Astrocyte of the hippocampus (primary cell): ENCODE data around the gene KERA.
A peak's percentile ranks its signal among the peaks of the same experiment; 100 is the strongest.

Experiments used
- DNase-seq: peaks from one replicate; pipeline ENCODE4 v3.0.0; 2011; ENCODE audit warnings: low read depth, low spot score

KERA gene

DNA sequence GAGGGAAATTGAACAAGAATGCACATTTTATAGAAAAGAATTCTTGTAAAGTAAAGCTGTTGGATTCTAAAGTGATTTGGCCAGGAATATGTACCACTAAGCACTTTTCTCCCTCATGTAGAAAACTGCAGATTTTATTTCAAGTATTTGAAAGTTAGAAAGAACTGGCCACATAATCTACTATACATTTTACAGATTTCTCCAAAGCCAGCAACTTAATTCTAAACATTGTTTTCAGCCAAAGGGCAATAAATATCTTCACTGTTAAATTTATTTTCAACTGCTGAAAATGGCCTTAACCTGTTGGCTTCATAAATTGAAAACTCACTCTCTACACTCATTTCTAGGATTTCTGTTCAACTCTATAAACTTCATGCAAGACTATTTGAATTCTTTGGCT lies 15.6 kb upstream of the KERA start:
- no peak for DNase-seq

DNA sequence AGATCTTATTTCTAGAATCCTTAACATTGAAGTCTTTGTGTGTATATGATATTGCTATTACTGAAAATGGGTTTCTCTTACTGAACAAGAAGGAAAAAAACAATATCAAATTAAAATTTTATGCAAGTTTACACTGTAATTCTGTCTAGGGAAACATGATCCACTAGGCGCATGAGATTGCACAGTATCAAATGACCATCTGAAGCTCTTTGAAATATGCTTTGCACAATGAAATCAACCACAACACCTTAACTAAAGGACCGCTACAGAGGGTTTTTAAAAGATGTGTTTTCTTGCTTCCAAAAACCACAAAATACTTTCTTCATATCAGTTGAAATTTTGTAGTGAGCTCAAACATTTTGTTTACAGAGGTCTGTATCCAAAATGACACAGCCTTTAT lies 15.1 kb upstream of the KERA start:
- DNase-seq: no peak

DNA sequence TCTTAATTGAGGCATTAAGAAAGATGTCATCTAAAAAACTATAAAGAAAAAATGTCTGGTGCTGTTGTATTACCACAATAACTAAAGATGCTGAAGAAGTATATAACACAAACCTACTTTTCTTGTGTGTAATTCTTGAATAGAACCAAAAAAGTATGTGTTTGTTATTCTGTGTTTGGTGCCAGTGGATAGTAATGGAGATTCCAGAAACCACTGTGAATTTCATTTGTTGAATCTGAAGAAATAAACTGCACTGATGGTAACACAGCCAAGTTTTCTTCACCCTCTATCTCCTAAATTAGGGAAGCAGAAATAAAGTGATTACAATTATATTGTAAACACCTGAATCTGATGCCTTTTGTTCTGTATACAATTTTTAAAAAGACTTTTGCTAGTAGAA lies 13.1 kb upstream of the KERA start:
- no peak for DNase-seq

DNA sequence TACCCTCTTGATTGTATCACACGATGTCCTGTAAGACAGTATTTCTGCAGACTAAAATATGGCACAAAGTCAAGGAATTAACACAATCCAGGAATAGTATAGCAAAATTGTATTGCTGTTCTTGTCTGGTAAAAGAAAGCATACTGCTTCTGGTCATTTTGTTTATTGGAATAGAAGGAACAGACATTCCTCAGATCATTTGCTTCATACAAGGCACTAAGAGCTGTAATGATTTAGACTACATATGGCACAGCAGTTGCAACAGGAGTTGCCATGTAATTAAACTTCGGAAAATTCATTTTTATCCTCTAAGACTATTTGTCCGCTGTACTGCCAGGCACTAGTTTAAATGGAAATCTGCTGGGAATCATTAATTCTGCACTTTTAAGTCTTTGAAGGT lies 7.6 kb upstream of the KERA start:
- no peak for DNase-seq

DNA sequence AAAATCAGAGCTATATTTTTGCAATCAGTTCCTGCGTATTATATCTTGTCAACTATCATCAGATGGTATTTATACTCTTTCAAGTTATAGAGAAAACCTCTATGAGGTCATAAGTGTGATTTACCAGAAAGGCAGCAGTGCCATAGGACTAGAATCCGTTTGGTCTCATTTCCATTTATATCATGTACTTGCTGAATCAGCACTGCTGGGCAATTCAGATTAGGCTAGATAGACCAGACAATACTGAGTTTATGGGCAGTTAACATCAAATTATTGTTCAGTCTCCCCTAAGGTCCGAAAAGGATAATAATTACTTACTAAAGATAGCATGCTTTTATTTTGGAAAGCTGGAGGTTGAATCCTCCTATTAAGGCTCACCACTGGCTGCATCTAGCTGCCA lies 6.8 kb upstream of the KERA start:
- DNase-seq: no peak

DNA sequence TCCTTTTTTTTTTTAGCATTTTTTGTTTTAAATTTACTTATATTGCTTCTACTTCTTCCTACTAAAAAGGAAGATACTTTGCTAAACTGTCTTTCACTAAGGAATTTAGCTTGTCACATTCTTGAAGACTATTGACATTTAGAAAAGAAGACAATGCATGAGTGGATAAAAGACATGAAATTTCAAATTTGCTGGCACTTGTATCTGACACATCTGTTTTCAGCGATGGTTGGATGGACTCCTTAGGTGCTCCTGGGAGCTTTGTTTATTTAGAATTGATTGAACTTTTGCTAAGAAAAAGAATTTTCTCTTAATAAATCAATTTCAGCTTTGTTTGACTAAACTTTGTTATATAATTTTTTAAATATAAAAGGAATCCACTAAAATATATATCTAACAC lies 3.3 kb upstream of the KERA start:
- no peak for DNase-seq

DNA sequence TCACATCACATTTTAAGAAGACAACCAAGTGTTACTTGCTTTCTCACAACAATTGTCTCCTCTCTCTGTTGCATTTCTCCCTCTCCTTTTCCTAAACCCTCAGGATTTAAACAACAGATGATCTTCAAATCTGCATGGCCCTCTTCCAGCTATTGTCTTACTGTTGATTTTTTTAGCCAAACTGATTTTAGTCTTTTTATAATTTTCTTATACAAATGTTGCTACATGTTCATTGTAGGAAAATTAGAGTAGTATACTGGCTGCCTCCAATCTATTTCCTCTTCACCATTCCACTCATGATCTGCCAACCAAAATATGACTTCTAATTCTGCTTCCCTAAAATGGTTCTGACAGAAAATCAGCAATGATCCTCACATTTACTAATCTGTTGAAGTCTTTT lies 1.4 kb upstream of the KERA start:
- DNase-seq: no peak

DNA sequence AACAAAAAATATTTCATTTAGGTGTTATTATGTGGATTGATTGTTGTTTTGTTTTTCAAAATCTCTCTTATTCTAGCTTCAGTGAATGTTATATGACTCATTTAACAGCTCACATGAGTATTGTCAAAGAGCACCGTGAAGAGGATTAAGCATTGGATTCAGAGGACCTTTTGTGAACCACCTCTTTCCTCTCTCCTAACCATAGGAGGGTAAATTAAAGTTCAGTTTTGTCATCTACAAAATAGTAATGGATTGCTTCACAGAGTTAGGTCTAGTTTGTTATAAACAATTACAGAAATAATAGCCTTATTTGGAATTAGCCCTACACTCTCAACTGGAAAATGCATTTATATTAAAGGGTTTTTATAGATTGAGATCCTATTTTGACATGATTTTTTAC lies 962 bp upstream of the KERA start:
- DNase-seq: no peak

DNA sequence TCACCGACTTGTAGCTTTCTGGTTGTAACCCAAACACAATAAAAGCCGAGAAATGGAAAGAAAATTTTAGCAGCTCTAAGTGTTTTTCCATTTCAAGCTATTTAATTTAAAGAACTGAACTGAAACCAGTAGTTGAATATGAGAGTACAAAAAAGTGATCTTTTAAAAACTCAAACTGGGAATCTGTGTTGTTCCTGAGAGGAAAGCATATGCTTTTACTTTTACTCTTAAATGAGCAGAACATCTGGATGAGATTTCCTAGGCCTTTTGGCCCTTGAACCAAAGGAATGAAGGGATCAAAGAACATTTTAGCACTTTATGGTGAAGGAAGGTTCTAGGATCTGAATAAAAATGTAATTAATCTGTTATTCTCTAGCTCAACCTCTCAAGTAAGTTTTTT lies 1.3 kb downstream of the KERA start:
- no peak for DNase-seq

DNA sequence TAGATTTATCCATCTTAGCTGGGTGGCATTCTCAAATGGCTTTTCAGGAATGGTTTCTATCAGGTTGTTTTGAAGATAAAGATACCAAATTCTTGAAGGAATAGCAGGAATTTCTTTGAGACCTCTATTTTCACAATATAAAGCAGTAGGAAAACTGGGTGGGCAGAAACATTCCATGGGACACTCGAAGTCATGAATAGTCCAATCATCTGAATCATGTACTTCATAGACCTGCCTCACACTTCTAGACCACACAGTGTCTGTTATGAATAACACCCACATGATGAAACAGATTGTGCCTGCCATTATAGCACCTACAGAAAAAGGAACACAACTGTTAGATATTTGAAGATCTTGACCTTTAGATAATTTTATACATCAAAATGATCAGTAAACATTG lies 1.8 kb downstream of the KERA start:
- DNase-seq: no peak

DNA sequence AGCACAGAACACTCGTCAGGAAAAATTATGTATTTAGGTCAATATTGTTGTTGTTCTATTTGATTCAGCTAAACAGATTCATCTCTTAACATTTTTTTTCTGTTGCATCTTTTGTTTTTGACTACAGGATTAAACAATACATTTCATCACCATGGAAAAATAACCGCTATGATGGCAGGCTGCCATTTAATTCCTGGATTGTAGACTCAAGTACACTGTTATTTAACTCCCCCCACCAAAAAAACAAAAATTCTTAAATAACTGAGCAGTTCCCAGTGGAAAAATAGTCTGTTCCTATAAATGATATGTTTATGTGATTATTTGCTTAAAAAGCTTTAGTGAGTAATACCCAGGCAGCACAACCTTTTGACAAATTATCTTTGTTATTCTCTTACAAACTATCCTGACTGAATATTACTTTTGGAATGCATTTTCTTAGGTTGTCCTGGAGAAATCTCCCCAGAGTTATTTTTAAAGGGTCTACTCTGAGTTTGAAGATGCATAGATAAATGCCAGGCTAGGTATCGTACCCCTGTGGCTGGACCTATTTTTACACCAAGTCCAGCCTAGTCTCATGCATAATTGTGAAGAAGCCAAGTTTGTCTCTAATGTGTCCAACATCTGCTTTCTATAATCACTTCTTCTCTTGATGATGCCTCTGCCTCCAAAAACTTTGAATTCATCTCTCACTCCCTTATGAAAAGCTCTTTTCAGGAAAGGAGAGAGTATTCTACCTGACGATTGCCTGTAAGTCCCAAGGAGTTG lies 3.7 kb downstream of the KERA start:
- peak; percentile 88 for DNase-seq

DNA sequence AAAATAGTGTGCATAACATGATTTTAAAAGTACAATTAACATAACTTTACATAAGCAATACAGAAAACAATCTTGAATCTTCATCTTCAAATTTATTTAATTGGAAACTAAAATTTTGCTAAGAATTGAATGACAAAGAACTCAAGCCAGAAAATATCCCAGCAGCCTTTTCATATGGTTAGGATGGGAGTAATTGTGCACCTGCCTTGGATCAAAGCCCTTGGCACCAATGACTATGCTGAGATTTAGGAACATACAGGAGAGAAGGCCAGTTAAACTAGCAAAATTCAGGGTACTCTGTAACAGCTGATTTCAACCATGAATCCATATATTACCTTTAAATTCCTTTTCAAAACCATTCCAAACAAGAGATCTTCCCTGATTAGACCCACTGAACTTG lies 5.8 kb downstream of the KERA start:
- DNase-seq: no peak

DNA sequence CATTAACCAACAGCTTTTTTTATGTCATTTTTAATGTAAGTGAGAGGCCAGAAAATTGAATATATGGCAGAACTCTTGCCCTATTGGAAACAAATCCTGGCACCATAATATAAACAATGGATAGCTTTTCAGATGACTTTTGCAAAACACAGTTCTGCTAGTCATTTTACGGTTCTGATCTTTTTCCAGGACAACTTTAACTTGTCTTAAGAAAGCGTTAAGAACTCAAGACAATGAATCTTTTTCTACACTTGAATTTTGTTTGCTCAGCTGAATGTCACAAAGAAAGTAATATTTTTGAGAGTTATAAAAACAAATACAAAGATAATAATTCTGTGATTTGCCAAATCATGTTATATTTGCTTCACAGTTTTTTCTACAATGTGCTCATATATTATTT lies 13.2 kb downstream of the KERA start:
- no peak for DNase-seq

DNA sequence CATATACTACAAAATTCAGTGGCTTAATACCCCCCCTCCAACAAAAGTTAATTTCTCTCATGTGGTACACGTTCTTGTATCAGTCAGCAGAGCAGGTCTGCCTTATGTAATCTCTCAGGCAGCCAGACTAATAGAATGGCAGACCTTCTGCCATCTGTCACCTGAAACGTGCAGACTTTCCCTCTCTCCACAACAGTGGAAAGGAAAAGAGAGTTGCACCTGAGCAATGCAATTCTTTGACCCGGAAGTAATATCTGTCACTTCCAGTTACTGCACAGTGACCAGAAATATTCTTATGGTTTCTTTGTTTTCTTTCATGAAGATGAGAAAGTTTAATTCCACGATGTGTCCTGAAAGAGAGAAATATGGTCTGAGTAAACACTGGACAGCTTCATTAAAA lies 14.4 kb downstream of the KERA start:
- DNase-seq: no peak

DNA sequence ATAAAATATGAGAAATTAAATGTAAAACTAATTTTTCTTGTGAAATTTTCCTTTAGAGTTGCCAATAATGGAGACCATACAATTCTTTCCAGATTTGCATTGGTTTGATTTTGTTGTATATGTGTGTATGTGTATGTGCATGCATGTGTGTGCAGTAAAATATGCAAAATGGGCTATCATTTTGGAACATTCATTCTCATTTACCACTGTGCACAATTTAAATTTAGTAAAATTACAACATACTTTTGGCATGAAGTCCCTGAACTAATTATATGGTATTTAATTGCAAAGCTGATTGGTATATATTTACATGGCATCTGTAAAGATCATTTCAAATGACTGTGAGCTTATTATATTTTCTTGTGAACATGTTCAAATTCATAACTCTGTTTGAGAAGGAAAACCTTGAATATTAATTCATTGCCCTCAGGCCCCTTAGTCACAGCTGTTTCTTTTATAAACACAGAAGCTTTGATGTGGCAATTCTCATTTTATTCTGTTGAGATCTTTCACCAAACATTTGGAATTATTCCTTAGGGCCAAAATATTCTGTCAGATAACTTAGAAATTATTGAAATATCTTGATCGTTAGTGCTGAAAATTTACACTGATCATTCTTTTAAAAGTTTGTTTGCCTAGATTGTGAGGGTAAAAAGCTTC lies 17.6 kb downstream of the KERA start:
- peak; percentile 16 for DNase-seq

DNA sequence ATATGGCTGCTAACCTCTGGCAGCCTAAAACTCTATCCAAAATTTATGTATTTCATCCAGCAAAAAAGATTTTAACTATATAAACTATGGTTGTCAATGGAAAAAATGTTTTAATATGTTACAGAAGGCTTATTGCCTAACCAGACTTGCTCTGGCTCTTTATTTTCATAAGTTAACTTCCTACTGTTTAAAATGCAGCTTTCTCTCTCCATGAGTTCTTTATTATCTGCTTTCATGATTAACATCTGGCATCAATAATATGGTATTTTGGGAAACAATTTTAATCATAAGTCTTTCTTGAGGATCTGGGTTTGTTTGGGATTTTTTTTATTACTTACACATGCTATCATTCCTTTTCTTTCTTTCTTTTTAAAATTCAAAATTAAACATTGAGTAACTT lies 20.5 kb downstream of the KERA start:
- no peak for DNase-seq

DNA sequence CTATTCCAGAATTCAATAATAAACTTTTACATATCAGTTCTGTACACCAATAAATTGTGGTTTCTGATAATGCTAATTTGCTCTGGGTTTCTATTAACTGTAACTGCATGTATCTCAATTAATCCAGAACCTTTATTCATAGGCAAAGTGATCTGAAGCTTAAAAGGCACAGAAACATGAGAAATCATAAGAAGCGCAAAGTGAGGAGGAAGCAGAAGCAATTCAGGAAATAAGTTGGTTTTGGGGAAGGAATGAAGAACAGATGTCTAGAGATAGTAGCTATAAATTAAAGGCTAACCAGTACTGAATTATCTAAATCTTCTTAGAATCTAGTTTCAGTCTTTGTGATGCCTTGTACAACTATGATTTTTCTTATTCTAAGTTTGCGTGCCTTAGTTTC lies 24.6 kb downstream of the KERA start:
- DNase-seq: no peak

DNA sequence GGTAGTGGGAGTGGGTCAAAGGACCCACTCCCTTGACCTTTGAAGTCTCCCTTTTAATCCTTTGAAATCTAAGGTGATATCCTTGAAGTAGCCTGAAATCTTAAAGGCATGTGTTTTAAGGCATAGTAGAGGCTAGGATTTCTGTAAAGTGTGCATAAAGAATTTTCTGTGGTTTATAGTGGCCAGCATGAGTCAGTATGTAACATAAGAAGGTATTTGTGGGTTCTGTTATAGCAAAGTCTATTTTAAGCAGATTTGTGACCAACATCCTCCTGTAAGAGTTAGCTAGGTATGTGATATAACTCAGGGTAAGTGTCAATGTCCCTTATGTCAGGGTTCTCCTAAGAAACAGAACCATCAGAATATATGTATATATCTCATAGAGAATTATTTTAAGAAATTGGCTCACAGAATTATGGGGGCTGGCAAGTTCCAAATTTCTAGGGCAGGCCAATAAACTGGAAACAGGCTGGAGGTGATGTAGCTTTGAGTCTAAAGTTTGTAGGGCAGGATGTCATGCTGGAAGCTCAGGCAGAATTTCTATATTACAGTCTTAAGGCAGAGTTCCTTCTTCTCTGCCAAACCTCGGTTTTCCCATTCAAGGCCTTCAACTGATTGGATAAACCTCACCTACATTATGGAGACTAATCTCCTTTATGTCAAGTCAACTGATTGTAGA lies 34.4 kb downstream of the KERA start:
- DNase-seq: peak; percentile 70

DNA sequence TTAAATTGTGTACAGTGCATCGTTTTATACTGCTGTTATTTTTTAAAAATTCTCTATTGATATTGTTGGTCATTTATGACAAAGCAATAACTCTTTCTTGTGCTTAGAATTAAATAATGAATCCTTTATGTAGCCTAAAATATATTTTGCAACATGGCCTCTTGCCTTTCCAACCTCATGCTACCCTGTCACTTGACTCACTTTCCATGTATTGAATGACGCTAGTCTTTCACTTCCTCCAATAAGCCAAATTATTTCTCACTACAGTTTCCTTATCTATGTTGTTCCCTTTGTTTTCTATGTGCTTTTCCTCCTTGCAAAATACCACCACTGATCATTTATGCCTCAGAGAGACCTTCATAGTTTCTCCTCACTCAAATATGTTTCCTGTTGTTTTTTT lies 36.7 kb downstream of the KERA start:
- DNase-seq: no peak

DNA sequence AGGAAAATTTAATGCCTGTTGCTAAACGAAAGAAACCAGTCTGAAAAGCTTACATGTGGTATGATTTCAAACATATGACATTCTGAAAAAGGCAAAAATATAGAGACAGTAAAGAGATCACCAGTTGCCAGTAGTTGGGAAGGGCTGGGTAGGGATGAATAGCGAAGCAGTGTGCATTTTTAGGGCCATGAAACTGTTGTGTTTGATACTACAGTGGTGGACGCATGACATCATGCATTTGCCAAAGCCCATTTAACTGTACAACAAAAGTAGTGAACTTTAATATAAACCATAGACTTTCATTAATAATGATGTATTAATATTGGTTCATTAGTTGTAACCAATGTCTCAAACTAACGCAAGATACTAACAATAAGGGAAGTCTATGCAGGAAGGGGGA lies 38.4 kb downstream of the KERA start:
- no peak for DNase-seq

DNA sequence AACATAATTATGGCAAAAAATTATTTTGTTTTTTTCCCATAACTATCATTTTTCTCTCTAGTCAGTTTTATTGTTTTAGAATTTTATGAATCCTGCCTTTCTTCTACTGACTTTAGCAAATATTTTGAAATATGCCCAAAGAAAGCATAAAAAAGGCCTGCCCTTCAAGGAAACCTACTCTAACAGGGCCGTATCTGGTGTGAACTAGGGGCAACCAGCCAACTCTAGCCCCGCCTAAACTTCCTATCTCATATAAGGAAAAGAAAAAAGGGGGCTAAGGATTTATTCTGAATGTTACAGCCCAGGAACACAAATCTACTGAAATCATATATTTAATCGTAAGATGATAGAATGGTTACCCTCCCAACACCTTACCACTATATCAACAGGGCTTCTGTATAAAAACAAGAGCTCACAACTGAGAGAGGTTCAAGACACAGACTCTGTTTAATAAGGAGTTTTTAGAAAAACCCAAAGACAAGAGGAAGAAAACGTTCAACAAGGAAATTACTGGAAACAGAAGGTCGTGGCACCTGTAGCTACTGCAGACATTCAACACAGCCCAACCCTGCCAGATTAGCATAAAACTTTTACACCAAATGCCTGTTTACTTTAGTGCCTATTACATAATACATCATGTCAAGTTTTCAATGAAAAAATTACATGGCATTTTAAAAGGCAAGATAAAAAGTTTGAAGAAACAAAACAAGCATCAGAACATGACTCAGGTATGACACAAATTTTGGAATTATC lies 40.1 kb downstream of the KERA start:
- no peak for DNase-seq

DNA sequence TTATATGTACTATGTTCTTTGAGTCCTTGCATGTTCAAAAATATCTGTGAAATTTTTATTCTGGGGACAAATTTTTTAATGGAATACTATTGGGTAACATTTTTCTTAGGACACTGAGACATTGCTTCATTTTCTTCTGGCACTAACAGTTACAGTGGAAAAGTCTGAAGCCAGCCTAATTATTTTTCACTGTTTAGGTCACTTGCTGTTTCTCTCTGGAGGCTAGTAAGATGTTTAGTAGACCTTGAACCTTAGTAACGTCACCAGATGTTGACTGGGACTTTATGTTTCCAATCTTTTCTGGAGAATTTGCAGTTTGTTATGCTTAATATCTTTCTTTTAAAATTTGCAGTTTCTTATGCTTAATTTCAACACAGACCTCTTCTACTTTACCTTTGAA lies 40.8 kb downstream of the KERA start:
- DNase-seq: no peak
